Ishikawa (cell line): ENCODE measurements around the gene OR7D4.

Experiments
- CEBPB ChIP-seq: IDR thresholded peaks from 2 replicates; pipeline ENCODE4 v1.6.1; 2012
- CREB1 ChIP-seq: IDR thresholded peaks from 2 replicates; pipeline ENCODE4 v1.6.1; 2012; ENCODE audit warnings: low read depth
- EGR1 ChIP-seq: IDR thresholded peaks from 2 replicates; pipeline ENCODE4 v1.6.1; 2012
- EP300 ChIP-seq: IDR thresholded peaks from 2 replicates; pipeline ENCODE4 v1.6.1; 2012; ENCODE audit warnings: borderline replicate concordance
- FOXM1 ChIP-seq: IDR thresholded peaks from 2 replicates; pipeline ENCODE4 v1.6.1; 2012; ENCODE audit warnings: low read depth, borderline replicate concordance
- MAX ChIP-seq: IDR thresholded peaks from 2 replicates; pipeline ENCODE4 v1.6.1; 2012
- NFIC ChIP-seq: IDR thresholded peaks from 2 replicates; pipeline ENCODE4 v1.6.1; 2012
- RAD21 ChIP-seq: IDR thresholded peaks from 2 replicates; pipeline ENCODE4 v1.6.1; 2012; ENCODE audit warnings: low read depth
- TAF1 ChIP-seq: IDR thresholded peaks from 2 replicates; pipeline ENCODE4 v1.6.1; 2012; ENCODE audit warnings: low read depth, mild to moderate bottlenecking
- TCF12 ChIP-seq: IDR thresholded peaks from 2 replicates; pipeline ENCODE4 v1.6.1; 2012; ENCODE audit warnings: low read depth
- TEAD4 ChIP-seq: IDR thresholded peaks from 2 replicates; pipeline ENCODE4 v1.6.1; 2012
- YY1 ChIP-seq: IDR thresholded peaks from 2 replicates; pipeline ENCODE4 v1.6.1; 2012; ENCODE audit warnings: low read depth
- ZBTB7A ChIP-seq: IDR thresholded peaks from 2 replicates; pipeline ENCODE4 v1.6.1; 2012; ENCODE audit warnings: low read depth
- TF ChIP-seq, protein P1 (sequence below): IDR thresholded peaks from 2 replicates; pipeline ENCODE4 v1.6.1; 2012
- TF ChIP-seq, protein P2 (sequence below): IDR thresholded peaks from 2 replicates; pipeline ENCODE4 v1.6.1; 2012; ENCODE audit warnings: low read depth, mild to moderate bottlenecking

Gene OR7D4

GRCh38 chr19:9187191-9187590, 32.2 kb downstream of the OR7D4 start:
- TF ChIP-seq CREB1 (no peak), YY1 (no peak), ZBTB7A (no peak), MAX (no peak), TAF1 (no peak), EP300 (no peak), CEBPB (no peak), RAD21 (no peak), EGR1 (no peak), FOXM1 (no peak), NFIC (no peak), TCF12 (no peak), TEAD4 (no peak)
- TF ChIP-seq, protein P1, sequence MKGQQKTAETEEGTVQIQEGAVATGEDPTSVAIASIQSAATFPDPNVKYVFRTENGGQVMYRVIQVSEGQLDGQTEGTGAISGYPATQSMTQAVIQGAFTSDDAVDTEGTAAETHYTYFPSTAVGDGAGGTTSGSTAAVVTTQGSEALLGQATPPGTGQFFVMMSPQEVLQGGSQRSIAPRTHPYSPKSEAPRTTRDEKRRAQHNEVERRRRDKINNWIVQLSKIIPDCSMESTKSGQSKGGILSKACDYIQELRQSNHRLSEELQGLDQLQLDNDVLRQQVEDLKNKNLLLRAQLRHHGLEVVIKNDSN, result no peak
- TF ChIP-seq, protein P2, sequence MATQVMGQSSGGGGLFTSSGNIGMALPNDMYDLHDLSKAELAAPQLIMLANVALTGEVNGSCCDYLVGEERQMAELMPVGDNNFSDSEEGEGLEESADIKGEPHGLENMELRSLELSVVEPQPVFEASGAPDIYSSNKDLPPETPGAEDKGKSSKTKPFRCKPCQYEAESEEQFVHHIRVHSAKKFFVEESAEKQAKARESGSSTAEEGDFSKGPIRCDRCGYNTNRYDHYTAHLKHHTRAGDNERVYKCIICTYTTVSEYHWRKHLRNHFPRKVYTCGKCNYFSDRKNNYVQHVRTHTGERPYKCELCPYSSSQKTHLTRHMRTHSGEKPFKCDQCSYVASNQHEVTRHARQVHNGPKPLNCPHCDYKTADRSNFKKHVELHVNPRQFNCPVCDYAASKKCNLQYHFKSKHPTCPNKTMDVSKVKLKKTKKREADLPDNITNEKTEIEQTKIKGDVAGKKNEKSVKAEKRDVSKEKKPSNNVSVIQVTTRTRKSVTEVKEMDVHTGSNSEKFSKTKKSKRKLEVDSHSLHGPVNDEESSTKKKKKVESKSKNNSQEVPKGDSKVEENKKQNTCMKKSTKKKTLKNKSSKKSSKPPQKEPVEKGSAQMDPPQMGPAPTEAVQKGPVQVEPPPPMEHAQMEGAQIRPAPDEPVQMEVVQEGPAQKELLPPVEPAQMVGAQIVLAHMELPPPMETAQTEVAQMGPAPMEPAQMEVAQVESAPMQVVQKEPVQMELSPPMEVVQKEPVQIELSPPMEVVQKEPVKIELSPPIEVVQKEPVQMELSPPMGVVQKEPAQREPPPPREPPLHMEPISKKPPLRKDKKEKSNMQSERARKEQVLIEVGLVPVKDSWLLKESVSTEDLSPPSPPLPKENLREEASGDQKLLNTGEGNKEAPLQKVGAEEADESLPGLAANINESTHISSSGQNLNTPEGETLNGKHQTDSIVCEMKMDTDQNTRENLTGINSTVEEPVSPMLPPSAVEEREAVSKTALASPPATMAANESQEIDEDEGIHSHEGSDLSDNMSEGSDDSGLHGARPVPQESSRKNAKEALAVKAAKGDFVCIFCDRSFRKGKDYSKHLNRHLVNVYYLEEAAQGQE, result no peak

- no peak for TF ChIP-seq MAX
Measured at GRCh38 chr19:9183000-9183399, 36.4 kb downstream of the OR7D4 start.

- TF ChIP-seq NFIC (no peak), RAD21 (no peak), MAX (no peak), TEAD4 (no peak), ZBTB7A (no peak), EGR1 (no peak), CEBPB (no peak), FOXM1 (no peak), TCF12 (no peak)
- TF ChIP-seq, protein P2, result no peak
- TF ChIP-seq, protein P1, result no peak
Measured at GRCh38 chr19:9178901-9179300, 40.5 kb downstream of the OR7D4 start, which contains the start of gene OR7D2. Gene OR7D2, plus strand, starts transcription at chr19:9178979. Its CDS starts 6,803 bp downstream, at chr19:9185782.

DNA sequence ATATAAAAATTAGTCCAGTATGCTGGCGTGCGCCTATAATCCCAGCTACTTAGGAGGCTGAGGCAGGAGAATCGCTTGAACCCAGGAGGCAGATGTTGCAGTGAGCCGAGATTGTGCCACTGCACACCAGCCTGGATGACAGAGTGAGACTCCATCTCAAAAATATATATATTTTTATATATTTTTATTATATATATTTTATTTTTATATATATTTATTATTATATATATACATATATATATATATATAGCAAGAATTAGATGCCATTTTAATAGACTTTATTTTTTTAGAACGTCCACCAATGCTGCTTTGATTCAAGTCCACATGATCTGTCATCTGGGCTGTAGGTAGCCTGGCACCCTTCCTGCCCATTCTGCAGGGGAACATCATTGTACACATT, 44.1 kb downstream of the OR7D4 start:
- TF ChIP-seq NFIC (no peak), TCF12 (no peak), TEAD4 (no peak), CREB1 (no peak), ZBTB7A (no peak), FOXM1 (no peak), RAD21 (no peak), YY1 (no peak), TAF1 (no peak), EP300 (no peak), EGR1 (no peak), CEBPB (no peak), MAX (no peak)
- TF ChIP-seq, protein P2, result no peak
- TF ChIP-seq, protein P1, result no peak
